H1 (cell line): ENCODE data around the gene RAB4B.
"Not testable (repeated sequence)": the region's sequence is repeated elsewhere in the genome, so short reads cannot be mapped to it uniquely, and the experiment has no call there.

ENCODE experiments used
- BCL11A ChIP-seq, 2 experiments: IDR thresholded peaks; one replicate each; pipeline ENCODE4 v1.6.1; 2011; ENCODE audit warnings: low read depth in 2 of 2, low read length in 2 of 2, mild to moderate bottlenecking in 2 of 2
- CHD1 ChIP-seq: IDR thresholded peaks from 2 replicates; pipeline ENCODE4 v1.6.1; 2012; ENCODE audit warnings: low read depth, low read length, improper control_type of control experiment
- EZH2 ChIP-seq: fragments of 200-600 bp; sonication (generic); IDR thresholded peaks from 2 replicates; pipeline ENCODE4 v1.7.1; 2012; ENCODE audit warnings: low read depth, mild to moderate bottlenecking, moderate library complexity, low read length, inconsistent platforms; ENCODE audit not compliant: severe bottlenecking
- JUN ChIP-seq: IDR thresholded peaks from 2 replicates; pipeline ENCODE4 v1.6.1; 2011; ENCODE audit warnings: low read depth, mild to moderate bottlenecking, improper control_type of control experiment, low read length
- POLR2AphosphoS5 ChIP-seq: IDR thresholded peaks from 2 replicates; pipeline ENCODE4 v1.6.1; 2011; ENCODE audit warnings: low read depth, low read length
- RAD21 ChIP-seq, 2 experiments: IDR thresholded peaks in 1 of 2; conservative IDR thresholded peaks in 1 of 2; 2 replicates each; pipeline ENCODE4 v1.6.1; 2011; ENCODE audit warnings: low read depth in 2 of 2, low read length in 2 of 2, improper control_type of control experiment in 1 of 2, inconsistent platforms in 1 of 2, mild to moderate bottlenecking in 1 of 2, moderate library complexity in 1 of 2
- TF ChIP-seq, protein P1 (sequence below): IDR thresholded peaks from 2 replicates; pipeline ENCODE4 v1.6.1; 2012; ENCODE audit warnings: inconsistent platforms
- TF ChIP-seq, protein P2 (sequence below): IDR thresholded peaks from 2 replicates; pipeline ENCODE4 v1.6.1; 2012; ENCODE audit warnings: low read length, inconsistent platforms
- TF ChIP-seq, protein P3 (sequence below), 3 experiments: IDR thresholded peaks; 1 replicate in 2 of 3; 2 replicates in 1 of 3; pipeline versions ENCODE4 v1.5.1 to v1.6.1; 2011; ENCODE audit warnings: low read length in 3 of 3, mild to moderate bottlenecking in 3 of 3, inconsistent platforms in 2 of 3, low read depth in 1 of 3, moderate library complexity in 1 of 3; ENCODE audit not compliant: insufficient read depth in 1 of 3; ENCODE audit errors: control extremely low read depth in 1 of 3

DNA sequence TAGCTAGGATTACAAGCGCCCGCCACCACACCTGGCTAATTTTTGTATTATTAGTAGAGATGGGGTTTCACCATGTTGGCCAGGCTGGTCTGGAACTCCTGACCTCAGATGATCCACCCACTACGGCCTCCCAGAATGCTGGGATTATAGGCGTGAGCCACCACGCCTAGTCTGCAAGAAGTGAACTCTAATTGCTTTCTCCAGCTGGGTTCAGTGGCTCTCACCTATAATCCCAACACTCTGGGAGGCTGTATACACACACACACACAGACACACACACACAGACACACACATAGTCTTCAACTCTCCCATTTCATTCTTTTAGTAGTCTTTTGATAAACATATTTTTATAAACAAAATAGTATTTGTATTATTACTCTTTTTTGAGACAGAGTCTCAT is 48.0 kb upstream of the RAB4B start:
- TF ChIP-seq RAD21 (IDR thresholded peaks at IDR 0.05 in 1 of 2, conservative IDR thresholded peaks at IDR 0.05 in 1 of 2; ENCODE audit: low read depth in 2 of 2, low read length in 2 of 2); EZH2; BCL11A (IDR thresholded peaks at IDR 0.05; ENCODE audit: low read depth in 2 of 2, low read length in 2 of 2); POLR2AphosphoS5; CHD1; JUN: not testable (repeated sequence)
- TF ChIP-seq, protein P1, sequence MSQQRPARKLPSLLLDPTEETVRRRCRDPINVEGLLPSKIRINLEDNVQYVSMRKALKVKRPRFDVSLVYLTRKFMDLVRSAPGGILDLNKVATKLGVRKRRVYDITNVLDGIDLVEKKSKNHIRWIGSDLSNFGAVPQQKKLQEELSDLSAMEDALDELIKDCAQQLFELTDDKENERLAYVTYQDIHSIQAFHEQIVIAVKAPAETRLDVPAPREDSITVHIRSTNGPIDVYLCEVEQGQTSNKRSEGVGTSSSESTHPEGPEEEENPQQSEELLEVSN: not testable (repeated sequence)
- TF ChIP-seq, protein P2, sequence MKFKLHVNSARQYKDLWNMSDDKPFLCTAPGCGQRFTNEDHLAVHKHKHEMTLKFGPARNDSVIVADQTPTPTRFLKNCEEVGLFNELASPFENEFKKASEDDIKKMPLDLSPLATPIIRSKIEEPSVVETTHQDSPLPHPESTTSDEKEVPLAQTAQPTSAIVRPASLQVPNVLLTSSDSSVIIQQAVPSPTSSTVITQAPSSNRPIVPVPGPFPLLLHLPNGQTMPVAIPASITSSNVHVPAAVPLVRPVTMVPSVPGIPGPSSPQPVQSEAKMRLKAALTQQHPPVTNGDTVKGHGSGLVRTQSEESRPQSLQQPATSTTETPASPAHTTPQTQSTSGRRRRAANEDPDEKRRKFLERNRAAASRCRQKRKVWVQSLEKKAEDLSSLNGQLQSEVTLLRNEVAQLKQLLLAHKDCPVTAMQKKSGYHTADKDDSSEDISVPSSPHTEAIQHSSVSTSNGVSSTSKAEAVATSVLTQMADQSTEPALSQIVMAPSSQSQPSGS: not testable (repeated sequence)
- TF ChIP-seq, protein P3, sequence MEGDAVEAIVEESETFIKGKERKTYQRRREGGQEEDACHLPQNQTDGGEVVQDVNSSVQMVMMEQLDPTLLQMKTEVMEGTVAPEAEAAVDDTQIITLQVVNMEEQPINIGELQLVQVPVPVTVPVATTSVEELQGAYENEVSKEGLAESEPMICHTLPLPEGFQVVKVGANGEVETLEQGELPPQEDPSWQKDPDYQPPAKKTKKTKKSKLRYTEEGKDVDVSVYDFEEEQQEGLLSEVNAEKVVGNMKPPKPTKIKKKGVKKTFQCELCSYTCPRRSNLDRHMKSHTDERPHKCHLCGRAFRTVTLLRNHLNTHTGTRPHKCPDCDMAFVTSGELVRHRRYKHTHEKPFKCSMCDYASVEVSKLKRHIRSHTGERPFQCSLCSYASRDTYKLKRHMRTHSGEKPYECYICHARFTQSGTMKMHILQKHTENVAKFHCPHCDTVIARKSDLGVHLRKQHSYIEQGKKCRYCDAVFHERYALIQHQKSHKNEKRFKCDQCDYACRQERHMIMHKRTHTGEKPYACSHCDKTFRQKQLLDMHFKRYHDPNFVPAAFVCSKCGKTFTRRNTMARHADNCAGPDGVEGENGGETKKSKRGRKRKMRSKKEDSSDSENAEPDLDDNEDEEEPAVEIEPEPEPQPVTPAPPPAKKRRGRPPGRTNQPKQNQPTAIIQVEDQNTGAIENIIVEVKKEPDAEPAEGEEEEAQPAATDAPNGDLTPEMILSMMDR (IDR thresholded peaks at IDR 0.05; ENCODE audit: control extremely low read depth in 1 of 3, insufficient read depth in 1 of 3, low read depth in 1 of 3, low read length in 3 of 3): not testable (repeated sequence)
